K562 (cell line): ENCODE measurements around the gene RGS9. TPM values are rescaled to one million over a fixed set of nuclear protein-coding genes. Genes with fewer than 3 reads are reported as not detected.

Experiments
- ATAC-seq: fragments of 200-7000 bp; cut with Tn5 transposase; 3 replicates; pipeline ENCODE4 v1.9.1; 2020; ENCODE audit warnings: moderate library complexity
- BruUV-seq: library from RNA; stranded (reverse); fragments of 400-500 nt; replicated peaks from 2 replicates; lab custom pipeline; 2021; lab: Mats Ljungman, UMichigan
- CTCF ChIA-PET: fragments of 300-600 bp; formaldehyde crosslinking; extraction: SDS; loops from one replicate; lab custom pipeline; 2021; ENCODE audit warnings: low intra/inter-chr PET ratio; lab: Yijun Ruan, JAX
- POLR2A ChIA-PET: fragments of 300-600, 350-650 bp; sonication (Branson Sonifier 250); formaldehyde crosslinking; extraction: SDS; loops from one replicate; lab custom pipeline; 2021; ENCODE audit warnings: antibody characterized with exemption, inconsistent platforms; lab: Yijun Ruan, JAX
- DNase-seq, 4 experiments: peaks; one replicate each; pipeline versions ENCODE4 v3.0.0 to v3.0.0-alpha.2; 2011 to 2018; ENCODE audit warnings: low spot score in 3 of 4, mixed read lengths in 3 of 4; ENCODE audit errors: extremely low read depth in 1 of 4
- FAIRE-seq: peaks from 2 replicates; lab custom pipeline; 2011; peaks lifted over from hg19 to GRCh38; lab: Jason Lieb, UNC
- H2AFZ ChIP-seq: 2 replicates; pipeline ENCODE4 v1.6.0; 2011; ENCODE audit warnings: low read depth, low read length, control low read depth, inconsistent platforms
- H3K27ac ChIP-seq: fragments of 200-600 bp; 3 replicates; pipeline ENCODE4 v1.8.0; 2011; ENCODE audit warnings: low read depth, mild to moderate bottlenecking, control low read depth, inconsistent platforms, low read length, moderate library complexity, mixed read lengths; ENCODE audit errors: extremely low read depth
- H3K27me3 ChIP-seq, 2 experiments: fragments of 300-600 bp in 1 of 2; 2 replicates in 1 of 2; 3 replicates in 1 of 2; pipeline versions ENCODE4 v1.6.0 to v1.8.0; 2011; ENCODE audit warnings: inconsistent platforms in 2 of 2, low read length in 2 of 2, mild to moderate bottlenecking in 1 of 2, mixed read lengths in 1 of 2, moderate library complexity in 1 of 2; ENCODE audit not compliant: control insufficient read depth in 2 of 2, insufficient read depth in 2 of 2
- H3K36me3 ChIP-seq: fragments of 300-600 bp; 3 replicates; pipeline ENCODE4 v1.8.0; 2011; ENCODE audit warnings: mild to moderate bottlenecking, low read length, inconsistent platforms; ENCODE audit not compliant: control insufficient read depth, insufficient read depth
- H3K4me1 ChIP-seq, 2 experiments: fragments of 200-600 bp in 1 of 2; replicated peaks in 1 of 2; 2 replicates in 1 of 2; 3 replicates in 1 of 2; pipeline versions ENCODE4 v1.5.1 to v1.8.0; 2011; ENCODE audit warnings: inconsistent platforms in 2 of 2, low read length in 2 of 2, mild to moderate bottlenecking in 1 of 2, mixed read lengths in 1 of 2, moderate library complexity in 1 of 2; ENCODE audit not compliant: control insufficient read depth in 2 of 2, insufficient read depth in 2 of 2
- H3K4me2 ChIP-seq: 2 replicates; pipeline ENCODE4 v1.6.1; 2011; ENCODE audit warnings: low read length, control low read depth, inconsistent platforms, mixed read lengths; ENCODE audit not compliant: insufficient read depth
- H3K4me3 ChIP-seq: fragments of 200-600 bp; sonication (generic), shearing (Covaris generic); 2 replicates; pipeline ENCODE4 v1.5.1; 2016; ENCODE audit warnings: control low read depth, inconsistent platforms
- H3K79me2 ChIP-seq: fragments of 200-600 bp; 3 replicates; pipeline ENCODE4 v1.8.0; 2011; ENCODE audit warnings: low read length, inconsistent platforms; ENCODE audit not compliant: control insufficient read depth, insufficient read depth
- H3K9ac ChIP-seq, 2 experiments: 2 replicates each; pipeline versions ENCODE4 v1.6.0 to v1.6.1; 2011; ENCODE audit warnings: low read depth in 2 of 2, low read length in 2 of 2, control low read depth in 1 of 2, inconsistent platforms in 1 of 2, mild to moderate bottlenecking in 1 of 2, mixed read lengths in 1 of 2; ENCODE audit not compliant: insufficient read depth in 1 of 2
- H3K9me1 ChIP-seq: one replicate; pipeline ENCODE4 v1.6.0; 2011; ENCODE audit warnings: inconsistent platforms, mild to moderate bottlenecking, low read length, moderate library complexity; ENCODE audit not compliant: control insufficient read depth, insufficient read depth
- H3K9me3 ChIP-seq: replicated peaks from 2 replicates; pipeline ENCODE4 v1.5.1; 2011; ENCODE audit warnings: low read depth, low read length, inconsistent platforms; ENCODE audit not compliant: control insufficient read depth, insufficient read depth
- H4K20me1 ChIP-seq: replicated peaks from 2 replicates; pipeline ENCODE4 v1.6.1; 2011; ENCODE audit warnings: low read length, inconsistent platforms, mixed read lengths; ENCODE audit not compliant: control insufficient read depth, insufficient read depth
- ARID1B ChIP-seq: fragments of 450-650 bp; IDR thresholded peaks from 2 replicates; pipeline ENCODE4 v1.6.1; 2016; ENCODE audit warnings: antibody characterized with exemption, mild to moderate bottlenecking, inconsistent platforms
- ARID3A ChIP-seq: IDR thresholded peaks from 2 replicates; pipeline ENCODE4 v1.6.1; 2012; ENCODE audit warnings: low read depth, low read length, improper control_type of control experiment, borderline replicate concordance
- ARID4B ChIP-seq: sonication (generic); formaldehyde crosslinking; IDR thresholded peaks from 2 replicates; pipeline ENCODE4 v1.8.0; 2022; ENCODE audit warnings: mild to moderate bottlenecking, missing genetic modification reagents
- CBFB ChIP-seq: sonication (generic); formaldehyde crosslinking; IDR thresholded peaks from 2 replicates; pipeline ENCODE4 v1.4.0; 2020; ENCODE audit warnings: mild to moderate bottlenecking, missing genetic modification reagents
- CC2D1A ChIP-seq: fragments of 450-650 bp; IDR thresholded peaks from 2 replicates; pipeline ENCODE4 v1.6.1; 2017; ENCODE audit warnings: mild to moderate bottlenecking
- CEBPG ChIP-seq, 3 experiments: fragments of 200-800 bp in 1 of 3; sonication (Bioruptor generic) in 1 of 3; sonication (generic) in 1 of 3; formaldehyde crosslinking in 1 of 3; IDR thresholded peaks in 2 of 3; conservative IDR thresholded peaks in 1 of 3; 2 replicates each; pipeline versions ENCODE4 v1.6.1 to v1.8.0; 2016 to 2022; ENCODE audit warnings: missing compliant biosample characterization in 2 of 3, missing genetic modification characterization in 2 of 3, mild to moderate bottlenecking in 1 of 3, missing genetic modification reagents in 1 of 3
- NR0B1 ChIP-seq: fragments of 450-650 bp; IDR thresholded peaks from one replicate; pipeline ENCODE4 v1.6.1; 2018; ENCODE audit warnings: mild to moderate bottlenecking, moderate library complexity; ENCODE audit not compliant: partially characterized antibody
- RFX1 ChIP-seq: fragments of 450-650 bp; IDR thresholded peaks from 2 replicates; pipeline ENCODE4 v1.6.1; 2016; ENCODE audit warnings: mild to moderate bottlenecking, moderate library complexity
- SP2 ChIP-seq: IDR thresholded peaks from 2 replicates; pipeline ENCODE4 v1.6.1; 2011; ENCODE audit warnings: mild to moderate bottlenecking, low read depth, low read length, moderate library complexity; ENCODE audit not compliant: poor library complexity, severe bottlenecking; ENCODE audit errors: extremely low read depth
- ZNF23 ChIP-seq: fragments of 250-450 bp; sonication (Bioruptor Pico); IDR thresholded peaks from 2 replicates; pipeline ENCODE4 v1.4.0; 2020; ENCODE audit warnings: mild to moderate bottlenecking
- whole genome bisulfite sequencing: fragments of 100-300 bp; shearing (Covaris generic); methylation state at CpG from one replicate; pipeline ENCODE4 v1.1.6; 2016; ENCODE audit warnings: low coverage, mixed read lengths; ENCODE audit not compliant: insufficient coverage; ENCODE audit errors: missing lambda C conversion rate; 5-methylcytosine and 5-hydroxymethylcytosine counted together
- in situ Hi-C: fragments of 300-500 bp; cut with MboI; formaldehyde crosslinking; loops from 4 replicates; pipeline ENCODE4 v1.15.0; 2018; ENCODE audit warnings: inconsistent platforms, mixed read lengths
- intact Hi-C: fragments of 100-400 bp; cut with micrococcal nuclease; formaldehyde crosslinking; loops from 2 replicates; pipeline ENCODE4 v1.14.2; 2022
- polyA plus RNA-seq, 8 experiments: library from polyadenylated mRNA; depleted of rRNA in 4 of 8; stranded (reverse) in 5 of 8; unstranded in 3 of 8; fragments of >200 nt; fragmentation: Nextera tagmentation in 2 of 8; fragmentation: Illumina TruSeq in 1 of 8; extraction: Ambion mirVana in 2 of 8; extraction: Trizol in 1 of 8; gene quantifications; 2 replicates each; pipeline versions ENCODE4 v1.2.1 to v1.2.3, GENCODE V29; 2011 to 2014; ENCODE audit warnings: inconsistent platforms in 1 of 8, missing spikeins in 1 of 8
- total RNA-seq, 7 experiments: library from RNA; depleted of rRNA in 6 of 7; stranded (reverse); fragments of >200 nt in 6 of 7; fragmentation: Illumina TruSeq in 2 of 7; extraction: Trizol in 2 of 7; gene quantifications; 2 replicates each; pipeline versions ENCODE4 v1.2.1 to v1.2.3, GENCODE V29; 2011 to 2021; ENCODE audit warnings: low replicate concordance in 1 of 7

The RGS9 gene
- total and polyA plus RNA-seq, 9 of the 15 experiments (the other 6 are each of a cell fraction or from before 2014, with no cell fraction given): 0.18 to 1.4 (median 0.55) TPM

GRCh38 chr17:65122836-65123756 lies 14.1 kb upstream of the RGS9 start:
- Histone ChIP-seq H3K9me3 (no peaks in the 10 kb centered on the region), H3K27ac (peak overlapping the region; percentile 91), H3K4me2 (peak overlapping the region; percentile 87), H4K20me1 (no peaks in the 10 kb centered on the region), H3K36me3 (no peaks in the 10 kb centered on the region), H3K9me1 (no peaks in the 10 kb centered on the region), H3K4me1 (peaks cover 7 to 11% of the 10 kb centered on the region in 2 experiments), H3K9ac (peak overlapping the region; percentile 84 to 98), H2AFZ (peak overlapping the region; percentile 99), H3K79me2 (no peaks in the 10 kb centered on the region), H3K27me3 (no peaks in the 10 kb centered on the region), H3K4me3 (peak overlapping the region; percentile 66)
- peak; percentile 95 for ATAC-seq
- peak; percentile 86 for FAIRE-seq
- ChIA-PET POLR2A (interaction anchor here (0.8 to 1.1 kb wide), 4 partner anchors 9 to 147 kb away, joined by 3 to 5 read pairs (median 4); partner anchors contain the start of gene RGS9), CTCF (no interaction called here)
- peak; percentile 86 to 93 (median 89) for DNase-seq
- in situ Hi-C loops (no loop called here), intact Hi-C loops (no loop called here)
- WGBS: 4% methylated on average over 49 of the region's 55 CpGs
- no TSS peak for BruUV-seq
- TF ChIP-seq CEBPG (CRISPR knock-in tag; IDR thresholded peaks at IDR 0.05) (no peak), CEBPG (tag; conservative IDR thresholded peaks at IDR 0.05 in 1 of 2, IDR thresholded peaks at IDR 0.05 in 1 of 2) (no peak), NR0B1 (no peak), ARID3A (no peak), CC2D1A (no peak), ARID4B (CRISPR knock-in tag) (no peak), SP2 (peak; percentile 82), ZNF23 (CRISPR knock-in tag) (no peak), RFX1 (no peak), CBFB (CRISPR knock-in tag) (no peak), ARID1B (0 out of 2 replicates have a peak, but pooled peaks have one; percentile 21)
